ENCODE results near the gene HOXD13.

GRCh38 chr2:176128172-176128981 lies 35.9 kb downstream of the HOXD13 start:
- TF ChIP-seq, protein P1, sequence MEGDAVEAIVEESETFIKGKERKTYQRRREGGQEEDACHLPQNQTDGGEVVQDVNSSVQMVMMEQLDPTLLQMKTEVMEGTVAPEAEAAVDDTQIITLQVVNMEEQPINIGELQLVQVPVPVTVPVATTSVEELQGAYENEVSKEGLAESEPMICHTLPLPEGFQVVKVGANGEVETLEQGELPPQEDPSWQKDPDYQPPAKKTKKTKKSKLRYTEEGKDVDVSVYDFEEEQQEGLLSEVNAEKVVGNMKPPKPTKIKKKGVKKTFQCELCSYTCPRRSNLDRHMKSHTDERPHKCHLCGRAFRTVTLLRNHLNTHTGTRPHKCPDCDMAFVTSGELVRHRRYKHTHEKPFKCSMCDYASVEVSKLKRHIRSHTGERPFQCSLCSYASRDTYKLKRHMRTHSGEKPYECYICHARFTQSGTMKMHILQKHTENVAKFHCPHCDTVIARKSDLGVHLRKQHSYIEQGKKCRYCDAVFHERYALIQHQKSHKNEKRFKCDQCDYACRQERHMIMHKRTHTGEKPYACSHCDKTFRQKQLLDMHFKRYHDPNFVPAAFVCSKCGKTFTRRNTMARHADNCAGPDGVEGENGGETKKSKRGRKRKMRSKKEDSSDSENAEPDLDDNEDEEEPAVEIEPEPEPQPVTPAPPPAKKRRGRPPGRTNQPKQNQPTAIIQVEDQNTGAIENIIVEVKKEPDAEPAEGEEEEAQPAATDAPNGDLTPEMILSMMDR (conservative IDR thresholded peaks at IDR 0.05; ENCODE audit: low read depth in 2 of 2) = no peak
- TF ChIP-seq, protein P2, sequence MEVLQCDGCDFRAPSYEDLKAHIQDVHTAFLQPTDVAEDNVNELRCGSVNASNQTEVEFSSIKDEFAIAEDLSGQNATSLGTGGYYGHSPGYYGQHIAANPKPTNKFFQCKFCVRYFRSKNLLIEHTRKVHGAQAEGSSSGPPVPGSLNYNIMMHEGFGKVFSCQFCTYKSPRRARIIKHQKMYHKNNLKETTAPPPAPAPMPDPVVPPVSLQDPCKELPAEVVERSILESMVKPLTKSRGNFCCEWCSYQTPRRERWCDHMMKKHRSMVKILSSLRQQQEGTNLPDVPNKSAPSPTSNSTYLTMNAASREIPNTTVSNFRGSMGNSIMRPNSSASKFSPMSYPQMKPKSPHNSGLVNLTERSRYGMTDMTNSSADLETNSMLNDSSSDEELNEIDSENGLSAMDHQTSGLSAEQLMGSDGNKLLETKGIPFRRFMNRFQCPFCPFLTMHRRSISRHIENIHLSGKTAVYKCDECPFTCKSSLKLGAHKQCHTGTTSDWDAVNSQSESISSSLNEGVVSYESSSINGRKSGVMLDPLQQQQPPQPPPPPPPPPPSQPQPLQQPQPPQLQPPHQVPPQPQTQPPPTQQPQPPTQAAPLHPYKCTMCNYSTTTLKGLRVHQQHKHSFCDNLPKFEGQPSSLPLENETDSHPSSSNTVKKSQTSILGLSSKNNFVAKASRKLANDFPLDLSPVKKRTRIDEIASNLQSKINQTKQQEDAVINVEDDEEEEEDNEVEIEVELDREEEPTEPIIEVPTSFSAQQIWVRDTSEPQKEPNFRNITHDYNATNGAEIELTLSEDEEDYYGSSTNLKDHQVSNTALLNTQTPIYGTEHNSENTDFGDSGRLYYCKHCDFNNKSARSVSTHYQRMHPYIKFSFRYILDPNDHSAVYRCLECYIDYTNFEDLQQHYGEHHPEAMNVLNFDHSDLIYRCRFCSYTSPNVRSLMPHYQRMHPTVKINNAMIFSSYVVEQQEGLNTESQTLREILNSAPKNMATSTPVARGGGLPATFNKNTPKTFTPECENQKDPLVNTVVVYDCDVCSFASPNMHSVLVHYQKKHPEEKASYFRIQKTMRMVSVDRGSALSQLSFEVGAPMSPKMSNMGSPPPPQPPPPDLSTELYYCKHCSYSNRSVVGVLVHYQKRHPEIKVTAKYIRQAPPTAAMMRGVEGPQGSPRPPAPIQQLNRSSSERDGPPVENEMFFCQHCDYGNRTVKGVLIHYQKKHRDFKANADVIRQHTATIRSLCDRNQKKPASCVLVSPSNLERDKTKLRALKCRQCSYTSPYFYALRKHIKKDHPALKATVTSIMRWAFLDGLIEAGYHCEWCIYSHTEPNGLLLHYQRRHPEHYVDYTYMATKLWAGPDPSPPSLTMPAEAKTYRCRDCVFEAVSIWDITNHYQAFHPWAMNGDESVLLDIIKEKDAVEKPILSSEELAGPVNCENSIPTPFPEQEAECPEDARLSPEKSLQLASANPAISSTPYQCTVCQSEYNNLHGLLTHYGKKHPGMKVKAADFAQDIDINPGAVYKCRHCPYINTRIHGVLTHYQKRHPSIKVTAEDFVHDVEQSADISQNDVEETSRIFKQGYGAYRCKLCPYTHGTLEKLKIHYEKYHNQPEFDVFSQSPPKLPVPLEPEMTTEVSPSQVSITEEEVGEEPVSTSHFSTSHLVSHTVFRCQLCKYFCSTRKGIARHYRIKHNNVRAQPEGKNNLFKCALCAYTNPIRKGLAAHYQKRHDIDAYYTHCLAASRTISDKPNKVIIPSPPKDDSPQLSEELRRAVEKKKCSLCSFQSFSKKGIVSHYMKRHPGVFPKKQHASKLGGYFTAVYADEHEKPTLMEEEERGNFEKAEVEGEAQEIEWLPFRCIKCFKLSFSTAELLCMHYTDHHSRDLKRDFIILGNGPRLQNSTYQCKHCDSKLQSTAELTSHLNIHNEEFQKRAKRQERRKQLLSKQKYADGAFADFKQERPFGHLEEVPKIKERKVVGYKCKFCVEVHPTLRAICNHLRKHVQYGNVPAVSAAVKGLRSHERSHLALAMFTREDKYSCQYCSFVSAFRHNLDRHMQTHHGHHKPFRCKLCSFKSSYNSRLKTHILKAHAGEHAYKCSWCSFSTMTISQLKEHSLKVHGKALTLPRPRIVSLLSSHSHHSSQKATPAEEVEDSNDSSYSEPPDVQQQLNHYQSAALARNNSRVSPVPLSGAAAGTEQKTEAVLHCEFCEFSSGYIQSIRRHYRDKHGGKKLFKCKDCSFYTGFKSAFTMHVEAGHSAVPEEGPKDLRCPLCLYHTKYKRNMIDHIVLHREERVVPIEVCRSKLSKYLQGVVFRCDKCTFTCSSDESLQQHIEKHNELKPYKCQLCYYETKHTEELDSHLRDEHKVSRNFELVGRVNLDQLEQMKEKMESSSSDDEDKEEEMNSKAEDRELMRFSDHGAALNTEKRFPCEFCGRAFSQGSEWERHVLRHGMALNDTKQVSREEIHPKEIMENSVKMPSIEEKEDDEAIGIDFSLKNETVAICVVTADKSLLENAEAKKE (CRISPR knock-in tag; IDR thresholded peaks at IDR 0.05) = no peak
- TF ChIP-seq NANOG (IDR thresholded peaks at IDR 0.05; ENCODE audit: borderline replicate concordance) = no peak
- TF ChIP-seq ZNF114 (CRISPR knock-in tag; IDR thresholded peaks at IDR 0.05) = no peak
- TF ChIP-seq CREB1 (CRISPR knock-in tag; IDR thresholded peaks at IDR 0.05; ENCODE audit: low read depth) = no peak
- TF ChIP-seq, protein P3, sequence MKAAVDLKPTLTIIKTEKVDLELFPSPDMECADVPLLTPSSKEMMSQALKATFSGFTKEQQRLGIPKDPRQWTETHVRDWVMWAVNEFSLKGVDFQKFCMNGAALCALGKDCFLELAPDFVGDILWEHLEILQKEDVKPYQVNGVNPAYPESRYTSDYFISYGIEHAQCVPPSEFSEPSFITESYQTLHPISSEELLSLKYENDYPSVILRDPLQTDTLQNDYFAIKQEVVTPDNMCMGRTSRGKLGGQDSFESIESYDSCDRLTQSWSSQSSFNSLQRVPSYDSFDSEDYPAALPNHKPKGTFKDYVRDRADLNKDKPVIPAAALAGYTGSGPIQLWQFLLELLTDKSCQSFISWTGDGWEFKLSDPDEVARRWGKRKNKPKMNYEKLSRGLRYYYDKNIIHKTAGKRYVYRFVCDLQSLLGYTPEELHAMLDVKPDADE (IDR thresholded peaks at IDR 0.05) = no peak; the same call in 1 of the 2 replicates
- no peak for TF ChIP-seq POLR2AphosphoS5 (IDR thresholded peaks at IDR 0.05; ENCODE audit: low read depth)
- TF ChIP-seq JUNB (IDR thresholded peaks at IDR 0.05; ENCODE audit: unreplicated experiment) = no peak
